Measurements from ENCODE around the gene CCBE1.

- TF ChIP-seq, protein P1, sequence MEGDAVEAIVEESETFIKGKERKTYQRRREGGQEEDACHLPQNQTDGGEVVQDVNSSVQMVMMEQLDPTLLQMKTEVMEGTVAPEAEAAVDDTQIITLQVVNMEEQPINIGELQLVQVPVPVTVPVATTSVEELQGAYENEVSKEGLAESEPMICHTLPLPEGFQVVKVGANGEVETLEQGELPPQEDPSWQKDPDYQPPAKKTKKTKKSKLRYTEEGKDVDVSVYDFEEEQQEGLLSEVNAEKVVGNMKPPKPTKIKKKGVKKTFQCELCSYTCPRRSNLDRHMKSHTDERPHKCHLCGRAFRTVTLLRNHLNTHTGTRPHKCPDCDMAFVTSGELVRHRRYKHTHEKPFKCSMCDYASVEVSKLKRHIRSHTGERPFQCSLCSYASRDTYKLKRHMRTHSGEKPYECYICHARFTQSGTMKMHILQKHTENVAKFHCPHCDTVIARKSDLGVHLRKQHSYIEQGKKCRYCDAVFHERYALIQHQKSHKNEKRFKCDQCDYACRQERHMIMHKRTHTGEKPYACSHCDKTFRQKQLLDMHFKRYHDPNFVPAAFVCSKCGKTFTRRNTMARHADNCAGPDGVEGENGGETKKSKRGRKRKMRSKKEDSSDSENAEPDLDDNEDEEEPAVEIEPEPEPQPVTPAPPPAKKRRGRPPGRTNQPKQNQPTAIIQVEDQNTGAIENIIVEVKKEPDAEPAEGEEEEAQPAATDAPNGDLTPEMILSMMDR (IDR thresholded peaks at IDR 0.05) = no peak
- TF ChIP-seq EZH2 (IDR thresholded peaks at IDR 0.05) = no peak
- no peak for TF ChIP-seq EZH2phosphoT487 (IDR thresholded peaks at IDR 0.05)
Observed at GRCh38 chr18:59419386-59419785, 277.8 kb downstream of the CCBE1 start.

All from neural progenitor cell (in vitro differentiated cells).